ENCODE results near the gene CFAP157. TPM values are rescaled to one million over a fixed set of nuclear protein-coding genes. Genes with fewer than 3 reads are reported as not detected.

Gene CFAP157
- total and polyA plus RNA-seq, 2 donors from 2014 or later, result 0.41 to 2.9 TPM

DNA sequence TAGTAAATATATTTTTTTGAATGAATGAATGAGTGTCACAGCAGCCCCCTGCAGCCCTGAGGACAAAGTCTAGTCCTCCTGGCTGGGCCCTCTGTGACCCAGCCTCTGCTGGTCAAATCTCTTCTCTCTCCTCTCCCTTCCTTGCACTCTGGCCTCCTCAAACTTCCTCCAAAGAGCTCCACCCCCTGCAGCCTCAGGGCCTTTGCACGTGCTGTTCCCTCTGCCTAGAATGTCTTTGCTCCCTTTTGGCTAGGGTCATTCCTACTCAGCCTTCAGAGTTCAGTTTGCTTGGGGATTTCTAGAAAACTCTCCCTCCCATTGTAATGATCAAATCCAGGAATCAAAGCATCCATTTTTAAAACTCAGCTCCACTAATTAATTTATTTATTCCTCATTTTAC lies 58.6 kb downstream of the CFAP157 start:
- Histone ChIP-seq H3K4me1 (ENCODE audit: control insufficient read depth in 2 of 3, insufficient read depth in 2 of 3, low read depth in 1 of 3, low read length in 3 of 3) (peaks cover 0 to 25% (median 0%) of the 10 kb centered on the region in 3 donors), H3K27ac (ENCODE audit: low read depth in 2 of 2, low read length in 2 of 2) (no peak overlapping the region), H3K9me3 (ENCODE audit: control insufficient read depth in 2 of 3, insufficient read depth in 1 of 3, low read length in 3 of 3) (no peaks in the 10 kb centered on the region), H3K27me3 (ENCODE audit: control insufficient read depth, insufficient read depth, low read length) (no peaks in the 10 kb centered on the region), H3K4me3 (ENCODE audit: low read length in 3 of 3) (no peak overlapping the region), H3K9ac (ENCODE audit: low read length in 3 of 3) (no peak overlapping the region), H3K36me3 (ENCODE audit: control insufficient read depth in 2 of 3, insufficient read depth in 3 of 3, low read length in 3 of 3) (no peaks in the 10 kb centered on the region)
- DNase-seq (no peak), FAIRE-seq (no peak)
- TF ChIP-seq, protein P1, sequence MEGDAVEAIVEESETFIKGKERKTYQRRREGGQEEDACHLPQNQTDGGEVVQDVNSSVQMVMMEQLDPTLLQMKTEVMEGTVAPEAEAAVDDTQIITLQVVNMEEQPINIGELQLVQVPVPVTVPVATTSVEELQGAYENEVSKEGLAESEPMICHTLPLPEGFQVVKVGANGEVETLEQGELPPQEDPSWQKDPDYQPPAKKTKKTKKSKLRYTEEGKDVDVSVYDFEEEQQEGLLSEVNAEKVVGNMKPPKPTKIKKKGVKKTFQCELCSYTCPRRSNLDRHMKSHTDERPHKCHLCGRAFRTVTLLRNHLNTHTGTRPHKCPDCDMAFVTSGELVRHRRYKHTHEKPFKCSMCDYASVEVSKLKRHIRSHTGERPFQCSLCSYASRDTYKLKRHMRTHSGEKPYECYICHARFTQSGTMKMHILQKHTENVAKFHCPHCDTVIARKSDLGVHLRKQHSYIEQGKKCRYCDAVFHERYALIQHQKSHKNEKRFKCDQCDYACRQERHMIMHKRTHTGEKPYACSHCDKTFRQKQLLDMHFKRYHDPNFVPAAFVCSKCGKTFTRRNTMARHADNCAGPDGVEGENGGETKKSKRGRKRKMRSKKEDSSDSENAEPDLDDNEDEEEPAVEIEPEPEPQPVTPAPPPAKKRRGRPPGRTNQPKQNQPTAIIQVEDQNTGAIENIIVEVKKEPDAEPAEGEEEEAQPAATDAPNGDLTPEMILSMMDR (IDR thresholded peaks at IDR 0.05; ENCODE audit: borderline replicate concordance, extremely low read depth, insufficient read depth), result no peak
- intact Hi-C loops (cut with DNase I), result no loop called here

Other genes starting within 250 kb of the CFAP157 start
- 32.8 TPM for gene STXBP1, start 94.7 kb upstream of the CFAP157 start, total RNA-seq
- gene STXBP1, start 94.7 kb upstream of the CFAP157 start, polyA plus RNA-seq (ENCODE audit: insufficient read depth, low read depth, low replicate concordance), result 14.3 TPM
- gene PTRH1, start 8.7 kb downstream of the CFAP157 start, total RNA-seq, result 20.5 TPM
- 41.3 TPM for gene PTRH1, start 8.7 kb downstream of the CFAP157 start, polyA plus RNA-seq (ENCODE audit: insufficient read depth, low read depth, low replicate concordance)
- 0.72 TPM for gene TTC16, start 9.1 kb downstream of the CFAP157 start, total RNA-seq
- gene TTC16, start 9.1 kb downstream of the CFAP157 start, polyA plus RNA-seq (ENCODE audit: insufficient read depth, low read depth, low replicate concordance), result 0.32 TPM
- 12.7 TPM for gene TOR2A, start 28.3 kb downstream of the CFAP157 start, total RNA-seq
- 14.5 TPM for gene TOR2A, start 28.3 kb downstream of the CFAP157 start, polyA plus RNA-seq (ENCODE audit: insufficient read depth, low read depth, low replicate concordance)
- gene SH2D3C, start 71.7 kb downstream of the CFAP157 start, total RNA-seq, result 27.7 TPM
- 13.7 TPM for gene SH2D3C, start 71.7 kb downstream of the CFAP157 start, polyA plus RNA-seq (ENCODE audit: insufficient read depth, low read depth, low replicate concordance)
- gene CDK9, start 79.0 kb downstream of the CFAP157 start, total RNA-seq, result 93.5 TPM
- gene CDK9, start 79.0 kb downstream of the CFAP157 start, polyA plus RNA-seq (ENCODE audit: insufficient read depth, low read depth, low replicate concordance), result 45.2 TPM
- gene FPGS, start 95.9 kb downstream of the CFAP157 start, total RNA-seq, result 77.2 TPM
- 44.0 TPM for gene FPGS, start 95.9 kb downstream of the CFAP157 start, polyA plus RNA-seq (ENCODE audit: insufficient read depth, low read depth, low replicate concordance)
- 135 TPM for gene ENG, start 147.7 kb downstream of the CFAP157 start, total RNA-seq
- gene ENG, start 147.7 kb downstream of the CFAP157 start, polyA plus RNA-seq (ENCODE audit: insufficient read depth, low read depth, low replicate concordance), result 158 TPM
- gene AK1, start 170.7 kb downstream of the CFAP157 start, total RNA-seq, result 77.9 TPM
- 185 TPM for gene AK1, start 170.7 kb downstream of the CFAP157 start, polyA plus RNA-seq (ENCODE audit: insufficient read depth, low read depth, low replicate concordance)
- 74.6 TPM for gene ST6GALNAC6, start 192.6 kb downstream of the CFAP157 start, total RNA-seq
- gene ST6GALNAC6, start 192.6 kb downstream of the CFAP157 start, polyA plus RNA-seq (ENCODE audit: insufficient read depth, low read depth, low replicate concordance), result 75.0 TPM
- gene ST6GALNAC4, start 210.1 kb downstream of the CFAP157 start, total RNA-seq, result 31.4 TPM
- gene ST6GALNAC4, start 210.1 kb downstream of the CFAP157 start, polyA plus RNA-seq (ENCODE audit: insufficient read depth, low read depth, low replicate concordance), result 31.6 TPM
- 3.0 TPM for gene PIP5KL1, start 223.8 kb downstream of the CFAP157 start, total RNA-seq
- 4.3 TPM for gene PIP5KL1, start 223.8 kb downstream of the CFAP157 start, polyA plus RNA-seq (ENCODE audit: insufficient read depth, low read depth, low replicate concordance)
- 42.8 TPM for gene DPM2, start 230.9 kb downstream of the CFAP157 start, total RNA-seq
- 70.0 TPM for gene DPM2, start 230.9 kb downstream of the CFAP157 start, polyA plus RNA-seq (ENCODE audit: insufficient read depth, low read depth, low replicate concordance)

Data from kidney (tissue), 14 donors.